Breast epithelium (tissue), 4 donors: ENCODE measurements around the gene ASIC4. TPM values are rescaled to one million over a fixed set of nuclear protein-coding genes. Genes with fewer than 3 reads are reported as not detected.

ENCODE experiments used
- DNase-seq, 2 donors: peaks; one replicate each; pipeline ENCODE4 v3.0.0-alpha.2; 2019; ENCODE audit warnings: low spot score in 2 of 2
- H3K27ac ChIP-seq, 2 donors: fragments of 200-600 bp; sonication (generic) in 1 of 2; one replicate each; pipeline ENCODE4 v1.5.1; 2016 to 2019; ENCODE audit warnings: mild to moderate bottlenecking in 1 of 2
- H3K27me3 ChIP-seq, 2 donors: fragments of 200-600 bp; sonication (generic) in 1 of 2; one replicate each; pipeline versions ENCODE4 v1.5.1 to v1.6.0; 2017 to 2019; ENCODE audit warnings: control low read depth in 1 of 2, mild to moderate bottlenecking in 1 of 2
- H3K36me3 ChIP-seq: fragments of 200-600 bp; one replicate; pipeline ENCODE4 v1.5.1; 2019
- H3K4me1 ChIP-seq, 2 donors: fragments of 200-600 bp; sonication (generic); one replicate each; pipeline ENCODE4 v1.5.1; 2016 to 2019; ENCODE audit warnings: control low read depth in 1 of 2
- H3K4me3 ChIP-seq, 3 donors: fragments of 200-600 bp; sonication (generic); 1 replicate in 2 of 3; 2 replicates in 1 of 3; pipeline ENCODE4 v1.5.1; 2016 to 2019; ENCODE audit warnings: mild to moderate bottlenecking in 3 of 3, moderate library complexity in 2 of 3
- H3K9me3 ChIP-seq, 2 donors: fragments of 200-600 bp; sonication (generic) in 1 of 2; one replicate each; pipeline ENCODE4 v1.5.1; 2016 to 2019; ENCODE audit warnings: control low read depth in 1 of 2
- CTCF ChIP-seq, 3 donors: fragments of 450-650 bp; IDR thresholded peaks; one replicate each; pipeline ENCODE4 v1.5.1; 2016 to 2017; ENCODE audit warnings: antibody characterized with exemption in 3 of 3, mild to moderate bottlenecking in 3 of 3, moderate library complexity in 3 of 3
- POLR2A ChIP-seq: fragments of 450-650 bp; IDR thresholded peaks from one replicate; pipeline ENCODE4 v1.6.1; 2016; ENCODE audit warnings: antibody characterized with exemption, mild to moderate bottlenecking, moderate library complexity
- POLR2AphosphoS5 ChIP-seq, 3 donors: sonication (generic); formaldehyde crosslinking; IDR thresholded peaks; one replicate each; pipeline ENCODE4 v1.6.1; 2017; ENCODE audit warnings: antibody characterized with exemption in 3 of 3
- intact Hi-C: fragments of 100-400 bp; cut with DNase I; formaldehyde crosslinking; loops from one replicate; pipeline ENCODE4 v1.15.1; 2023; ENCODE audit warnings: low total_unique reads
- total RNA-seq, 3 donors: library from RNA; depleted of rRNA; stranded (reverse); fragments of >200 nt; gene quantifications; one replicate each; pipeline ENCODE4 v1.1.0, GENCODE V29; 2016

ASIC4 gene
- total RNA-seq, 3 donors from 2014 or later: 0.44 TPM; not detected in 2

- DNase-seq: no peak
- intact Hi-C loops: no loop called here
- Histone ChIP-seq H3K36me3 (no peaks in the 10 kb centered on the region), H3K27ac (no peak overlapping the region), H3K27me3 (no peaks in the 10 kb centered on the region), H3K4me3 (no peak overlapping the region), H3K4me1 (no peaks in the 10 kb centered on the region), H3K9me3 (no peaks in the 10 kb centered on the region)
- TF ChIP-seq POLR2AphosphoS5 (IDR thresholded peaks at IDR 0.05) (no peak), POLR2A (no peak), CTCF (IDR thresholded peaks at IDR 0.05) (no peak)
Observed at GRCh38 chr2:219557791-219558785, 43.8 kb downstream of the ASIC4 start.

GRCh38 chr2:219559156-219559915 is 45.1 kb downstream of the ASIC4 start:
- no peak overlapping the region for H3K4me3 ChIP-seq
- H3K4me1 ChIP-seq: no peaks in the 10 kb centered on the region
- no peaks in the 10 kb centered on the region for H3K36me3 ChIP-seq
- no peak for DNase-seq
- no peak overlapping the region for H3K27ac ChIP-seq
- no peak for TF ChIP-seq CTCF (IDR thresholded peaks at IDR 0.05)
- TF ChIP-seq POLR2AphosphoS5 (IDR thresholded peaks at IDR 0.05): no peak
- TF ChIP-seq POLR2A: no peak
- H3K9me3 ChIP-seq: no peaks in the 10 kb centered on the region
- H3K27me3 ChIP-seq: no peaks in the 10 kb centered on the region
- intact Hi-C loops: no loop called here

- intact Hi-C loops: no loop called here
- Histone ChIP-seq H3K4me1 (no peaks in the 10 kb centered on the region), H3K27me3 (no peaks in the 10 kb centered on the region), H3K36me3 (no peaks in the 10 kb centered on the region), H3K4me3 (no peak overlapping the region), H3K9me3 (no peaks in the 10 kb centered on the region), H3K27ac (no peak overlapping the region)
- no peak for DNase-seq
- TF ChIP-seq CTCF (IDR thresholded peaks at IDR 0.05) (peak in 1 of 3 donors; percentile 33), POLR2AphosphoS5 (IDR thresholded peaks at IDR 0.05) (no peak)
Observed at GRCh38 chr2:219560037-219560892, 46.0 kb downstream of the ASIC4 start.

GRCh38 chr2:219560893-219561178 is 46.6 kb downstream of the ASIC4 start:
- no peak for DNase-seq
- Histone ChIP-seq H3K36me3 (no peaks in the 10 kb centered on the region), H3K4me3 (no peak overlapping the region), H3K27me3 (no peaks in the 10 kb centered on the region), H3K4me1 (no peaks in the 10 kb centered on the region), H3K27ac (no peak overlapping the region), H3K9me3 (no peaks in the 10 kb centered on the region)
- intact Hi-C loops: no loop called here
- TF ChIP-seq POLR2AphosphoS5 (IDR thresholded peaks at IDR 0.05) (no peak), CTCF (IDR thresholded peaks at IDR 0.05) (no peak), POLR2A (no peak)
